SK-N-SH (cell line): Measurements from ENCODE around the gene GALNT14. TPM values are rescaled to one million over a fixed set of nuclear protein-coding genes. Genes with fewer than 3 reads are reported as not detected.

Experiments used
- CTCF ChIA-PET: fragments of 300-600, 350-600 bp; formaldehyde crosslinking; extraction: SDS; loops from one replicate; lab custom pipeline; 2021; lab: Yijun Ruan, JAX
- POLR2A ChIA-PET: fragments of 350-600 bp; sonication (Branson Sonifier 250); formaldehyde crosslinking; extraction: SDS; loops from one replicate; lab custom pipeline; 2020; ENCODE audit warnings: antibody characterized with exemption, inconsistent platforms; lab: Yijun Ruan, JAX
- DNase-seq: peaks from one replicate; pipeline ENCODE4 v3.0.0; 2012
- H2AFZ ChIP-seq: fragments of 200-600 bp; sonication (generic); 2 replicates; pipeline ENCODE4 v1.8.1; 2016; ENCODE audit warnings: antibody characterized with exemption, mild to moderate bottlenecking, low read depth
- H3F3A ChIP-seq: fragments of 200-600 bp; sonication (generic); replicated peaks from 2 replicates; pipeline ENCODE3; 2016; ENCODE audit warnings: antibody characterized with exemption, mild to moderate bottlenecking; ENCODE audit not compliant: insufficient read depth
- H3K27ac ChIP-seq, 2 experiments: fragments of 200-500 bp in 1 of 2; fragments of 200-600 bp in 1 of 2; sonication (Bioruptor generic) in 1 of 2; sonication (generic), shearing (Covaris generic) in 1 of 2; 2 replicates each; pipeline versions ENCODE4 v1.5.1 to v1.6.1; 2014 to 2016; ENCODE audit warnings: low read depth in 2 of 2, inconsistent platforms in 1 of 2, low read length in 1 of 2, mild to moderate bottlenecking in 1 of 2, mixed read lengths in 1 of 2
- H3K27me3 ChIP-seq: fragments of 200-600 bp; sonication (generic), shearing (Covaris generic); 2 replicates; pipeline ENCODE4 v1.6.1; 2016; ENCODE audit warnings: mixed run types; ENCODE audit not compliant: insufficient read depth
- H3K36me3 ChIP-seq, 2 experiments: fragments of 200-500 bp in 1 of 2; fragments of 200-600 bp in 1 of 2; sonication (Bioruptor generic) in 1 of 2; sonication (generic) in 1 of 2; replicated peaks in 1 of 2; 2 replicates each; pipeline versions ENCODE3 to v1.5.1; 2014 to 2016; ENCODE audit warnings: low read length in 1 of 2, mild to moderate bottlenecking in 1 of 2; ENCODE audit not compliant: insufficient read depth in 2 of 2, control insufficient read depth in 1 of 2
- H3K4me1 ChIP-seq, 2 experiments: fragments of 200-500 bp in 1 of 2; fragments of 200-600 bp in 1 of 2; sonication (Bioruptor generic) in 1 of 2; sonication (generic), shearing (Covaris generic) in 1 of 2; 2 replicates each; pipeline versions ENCODE4 v1.5.1 to v1.6.1; 2014 to 2016; ENCODE audit warnings: low read depth in 1 of 2, low read length in 1 of 2, mixed run types in 1 of 2; ENCODE audit not compliant: insufficient read depth in 2 of 2, control insufficient read depth in 1 of 2
- H3K4me2 ChIP-seq: fragments of 200-600 bp; sonication (generic), shearing (Covaris generic); 2 replicates; pipeline ENCODE4 v1.6.1; 2017; ENCODE audit warnings: mixed run types
- H3K4me3 ChIP-seq, 2 experiments: fragments of 200-500 bp in 1 of 2; fragments of 200-600 bp in 1 of 2; sonication (Bioruptor generic) in 1 of 2; sonication (generic), shearing (Covaris generic) in 1 of 2; 2 replicates each; pipeline versions ENCODE4 v1.5.1 to v1.8.1; 2014 to 2016; ENCODE audit warnings: low read depth in 2 of 2, inconsistent platforms in 1 of 2, low read length in 1 of 2, mild to moderate bottlenecking in 1 of 2, mixed read lengths in 1 of 2, moderate library complexity in 1 of 2
- H3K79me2 ChIP-seq: fragments of 200-600 bp; sonication (generic); 2 replicates; pipeline ENCODE4 v1.8.1; 2017; ENCODE audit warnings: mild to moderate bottlenecking; ENCODE audit not compliant: insufficient read depth
- H3K9ac ChIP-seq: fragments of 200-600 bp; sonication (generic); 2 replicates; pipeline ENCODE4 v1.6.1; 2017; ENCODE audit warnings: mixed run types
- H3K9me2 ChIP-seq: fragments of 200-600 bp; sonication (generic); 2 replicates; pipeline ENCODE4 v1.6.1; 2017; ENCODE audit warnings: mixed run types
- H3K9me3 ChIP-seq: fragments of 200-600 bp; sonication (generic); 2 replicates; pipeline ENCODE4 v1.6.1; 2017; ENCODE audit warnings: mixed run types, mild to moderate bottlenecking, moderate library complexity
- H4K20me1 ChIP-seq: fragments of 200-600 bp; sonication (generic); 2 replicates; pipeline ENCODE4 v1.6.1; 2017; ENCODE audit warnings: mild to moderate bottlenecking, mixed run types; ENCODE audit not compliant: insufficient read depth
- NFIC ChIP-seq: IDR thresholded peaks from 2 replicates; pipeline ENCODE4 v1.4.0; 2012; ENCODE audit warnings: borderline replicate concordance
- RCOR1 ChIP-seq: fragments of 150-350 bp; IDR thresholded peaks from 2 replicates; pipeline ENCODE4 v1.6.1; 2017; ENCODE audit warnings: antibody characterized with exemption, low read length
- RFX5 ChIP-seq: IDR thresholded peaks from 2 replicates; pipeline ENCODE4 v1.6.1; 2012; ENCODE audit warnings: mild to moderate bottlenecking, improper control_type of control experiment, low read length
- SMC3 ChIP-seq: IDR thresholded peaks from 2 replicates; pipeline ENCODE4 v1.6.1; 2012; ENCODE audit warnings: low read depth, low read length, improper control_type of control experiment
- TAF1 ChIP-seq: IDR thresholded peaks from 2 replicates; pipeline ENCODE4 v1.6.1; 2012; ENCODE audit warnings: low read depth, mild to moderate bottlenecking, low read length, moderate library complexity, borderline replicate concordance
- TCF12 ChIP-seq: IDR thresholded peaks from 2 replicates; pipeline ENCODE4 v1.4.0; 2012
- WGBS: methylation state at CpG from one replicate; pipeline ENCODE4 v1.1.6; 2017; ENCODE audit warnings: low lambda C conversion rate; 5-methylcytosine and 5-hydroxymethylcytosine counted together
- polyA plus RNA-seq, 3 experiments: library from polyadenylated mRNA; depleted of rRNA; stranded (reverse); fragments of >200 nt; gene quantifications; 2 replicates each; pipeline ENCODE4 v1.2.3, GENCODE V29; 2012

Gene GALNT14
- polyA plus RNA-seq, 1 of the 3 experiments (the other 2 are of a cell fraction) = 1.6 TPM

DNA sequence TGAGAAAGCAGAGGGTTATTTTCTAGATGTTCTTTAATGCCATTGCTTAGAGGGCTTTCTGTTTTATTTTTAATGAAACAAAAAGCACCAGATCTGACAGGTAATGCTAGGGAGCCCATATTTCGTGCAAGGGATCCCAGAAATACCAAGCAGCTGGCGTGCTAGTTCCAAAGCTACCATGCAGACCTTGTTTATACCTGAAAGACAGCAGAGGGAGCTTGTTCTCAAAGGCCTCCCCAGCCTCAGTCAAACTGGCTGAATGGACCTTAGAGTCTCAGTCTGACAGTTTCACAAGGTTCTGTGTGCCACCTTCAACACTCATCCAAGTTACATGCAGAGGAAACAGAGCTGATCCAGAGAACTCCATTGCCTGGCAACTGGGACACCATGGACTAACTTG is 48.6 kb downstream of the GALNT14 start:
- 48% methylated on average over 2 of the region's 2 CpGs for WGBS
- no peak for TF ChIP-seq TCF12
- 0 out of 2 replicates have a peak, but pooled peaks have one; percentile 13 for TF ChIP-seq SMC3
- Histone ChIP-seq H3K79me2 (no peaks in the 10 kb centered on the region), H3K36me3 (no peaks in the 10 kb centered on the region), H3F3A (no peaks in the 10 kb centered on the region), H3K27ac (no peak overlapping the region), H3K9me3 (no peaks in the 10 kb centered on the region), H3K4me1 (no peaks in the 10 kb centered on the region; a peak in 1 of 4 replicates), H2AFZ (no peak overlapping the region), H3K9me2 (no peaks in the 10 kb centered on the region), H3K4me2 (no peak overlapping the region), H3K27me3 (no peaks in the 10 kb centered on the region), H3K4me3 (no peak overlapping the region), H3K9ac (no peak overlapping the region), H4K20me1 (no peaks in the 10 kb centered on the region)
- POLR2A ChIA-PET = no interaction called here
- CTCF ChIA-PET = interaction anchor here (1.3 to 1.7 kb wide), 2 partner anchors 13 to 80 kb away, joined by 5 read pairs; no protein-coding TSS in a partner anchor
- DNase-seq = no peak

DNA sequence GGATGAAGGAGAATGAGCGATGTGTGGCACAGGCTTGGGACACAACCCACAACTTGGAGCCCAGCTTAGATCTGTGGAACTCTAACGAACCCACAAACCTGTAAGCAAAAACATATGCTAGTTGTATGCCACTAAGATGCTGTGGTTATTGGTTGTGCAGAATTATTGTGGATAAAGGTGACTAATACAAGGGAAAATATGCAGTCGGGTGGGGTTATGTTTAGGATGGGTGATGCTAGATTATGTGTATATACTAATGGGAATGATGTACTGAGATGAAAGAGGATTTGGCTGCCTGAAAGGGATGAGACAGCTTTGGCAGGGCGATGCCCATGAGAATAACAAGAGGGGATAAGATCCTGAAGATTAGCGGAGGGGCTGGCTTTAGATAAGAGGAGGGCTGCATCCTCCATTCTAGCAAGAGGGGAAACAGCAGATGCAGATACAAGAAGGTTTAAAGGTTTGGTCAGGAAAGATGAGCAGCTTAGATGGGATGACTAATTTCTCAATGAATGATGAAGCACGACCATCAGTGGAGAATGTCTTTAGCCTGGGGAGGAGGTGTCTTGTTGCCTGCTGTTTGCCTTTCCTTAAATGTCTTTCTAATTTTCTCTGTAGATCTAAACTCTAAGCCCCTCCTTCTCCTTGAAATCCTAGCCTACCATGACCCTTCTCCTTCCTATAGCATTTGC is 49.6 kb downstream of the GALNT14 start:
- Histone ChIP-seq H2AFZ (no peak overlapping the region), H3K9me2 (no peaks in the 10 kb centered on the region), H3K27me3 (no peaks in the 10 kb centered on the region), H4K20me1 (no peaks in the 10 kb centered on the region), H3K9ac (no peak overlapping the region), H3K36me3 (no peaks in the 10 kb centered on the region), H3K9me3 (no peaks in the 10 kb centered on the region), H3K4me2 (no peak overlapping the region), H3K4me1 (no peaks in the 10 kb centered on the region; a peak in 1 of 4 replicates), H3K4me3 (no peak overlapping the region), H3K27ac (no peak overlapping the region), H3F3A (no peaks in the 10 kb centered on the region), H3K79me2 (no peaks in the 10 kb centered on the region)
- TF ChIP-seq TAF1 = no peak
- ChIA-PET POLR2A (no interaction called here), CTCF (interaction anchor here (1.3 to 1.7 kb wide), 2 partner anchors 12 to 81 kb away, joined by 5 read pairs; no protein-coding TSS in a partner anchor)
- DNase-seq = no peak
- 55% methylated on average over 6 of the region's 6 CpGs for WGBS

DNA sequence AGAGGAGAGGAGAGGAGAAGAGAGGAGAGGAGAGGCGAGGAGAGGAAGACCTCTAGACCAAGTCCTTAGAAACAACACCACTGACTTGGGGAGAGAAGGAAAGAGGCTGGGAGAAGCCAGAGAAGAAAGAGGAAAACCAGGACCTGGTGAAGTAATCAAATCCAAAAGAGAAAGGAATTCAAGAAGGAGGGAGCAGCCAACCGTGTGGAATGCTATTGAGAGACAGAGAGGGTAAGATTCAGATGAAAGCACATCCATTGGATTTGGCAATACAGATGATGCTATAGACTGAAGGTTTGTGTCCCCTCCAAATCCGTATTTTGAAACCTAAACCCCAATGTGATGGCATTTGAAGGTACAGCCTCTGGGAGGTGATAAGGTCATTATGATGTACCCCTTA is 50.7 kb downstream of the GALNT14 start:
- H2AFZ ChIP-seq = no peak overlapping the region
- ChIA-PET CTCF (no interaction called here), POLR2A (no interaction called here)
- H4K20me1 ChIP-seq = no peaks in the 10 kb centered on the region
- no peaks in the 10 kb centered on the region for H3K79me2 ChIP-seq
- no peak overlapping the region for H3K27ac ChIP-seq
- no peak overlapping the region for H3K4me3 ChIP-seq
- no peaks in the 10 kb centered on the region for H3K9me2 ChIP-seq
- no peaks in the 10 kb centered on the region for H3K27me3 ChIP-seq
- H3F3A ChIP-seq = no peaks in the 10 kb centered on the region
- no peak for TF ChIP-seq RCOR1
- no peak overlapping the region for H3K4me2 ChIP-seq
- no peak overlapping the region for H3K9ac ChIP-seq
- WGBS = 24% methylated on average over 3 of the region's 3 CpGs
- no peak for DNase-seq
- no peaks in the 10 kb centered on the region; a peak in 1 of 4 replicates for H3K4me1 ChIP-seq
- no peaks in the 10 kb centered on the region for H3K9me3 ChIP-seq
- H3K36me3 ChIP-seq = no peaks in the 10 kb centered on the region

DNA sequence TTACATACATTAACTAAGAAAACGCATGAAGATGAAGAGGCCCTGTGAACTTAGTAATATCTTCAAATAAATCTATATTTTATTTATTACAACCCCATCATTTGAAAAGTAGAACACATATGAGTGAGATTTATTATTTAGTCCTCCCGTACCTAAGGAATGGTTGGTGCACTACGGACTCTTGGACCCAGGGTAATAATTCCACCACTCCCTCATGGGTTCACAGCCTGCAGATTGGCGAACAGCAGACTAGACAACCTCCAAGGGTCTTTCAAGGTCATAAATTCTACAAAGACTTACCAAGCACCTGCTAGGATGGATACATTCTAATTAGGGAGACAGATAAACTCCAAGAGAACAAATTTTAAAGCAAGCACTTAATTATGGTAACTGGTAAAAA is 51.6 kb downstream of the GALNT14 start:
- POLR2A ChIA-PET = no interaction called here
- H4K20me1 ChIP-seq = no peaks in the 10 kb centered on the region

More for the DNA sequence above, 51.6 kb downstream of the GALNT14 start:
- no peak overlapping the region for H3K9ac ChIP-seq
- H3K9me3 ChIP-seq = no peaks in the 10 kb centered on the region
- no peaks in the 10 kb centered on the region for H3K79me2 ChIP-seq
- H3K27me3 ChIP-seq = no peaks in the 10 kb centered on the region
- H3K4me1 ChIP-seq = peaks cover 0 to 4% of the 10 kb centered on the region in 2 experiments; a peak in 1 of 4 replicates
- TF ChIP-seq NFIC = no peak
- TF ChIP-seq RFX5 = no peak
- TF ChIP-seq, all 33 proteins: peak for 0
- H3K4me2 ChIP-seq = no peak overlapping the region
- 37% methylated on average over 4 of the region's 4 CpGs for WGBS
- H3K27ac ChIP-seq = no peak overlapping the region
- H2AFZ ChIP-seq = no peak overlapping the region
- no peak for DNase-seq
- CTCF ChIA-PET = no interaction called here
- H3F3A ChIP-seq = no peaks in the 10 kb centered on the region
- no peak overlapping the region for H3K4me3 ChIP-seq
- H3K9me2 ChIP-seq = no peaks in the 10 kb centered on the region
- no peaks in the 10 kb centered on the region for H3K36me3 ChIP-seq
